ENCODE results near the gene IL5. TPM values are rescaled to one million over a fixed set of nuclear protein-coding genes. Genes with fewer than 3 reads are reported as not detected.
A peak's percentile ranks its signal among the peaks of the same experiment; 100 is the strongest.

Gene IL5
- total RNA-seq, 2 donors from 2014 or later: not detected

GRCh38 chr5:132510076-132510475, 33.2 kb downstream of the IL5 start:
- Histone ChIP-seq H3K27ac (no peak overlapping the region), H3K9ac (ENCODE audit: low read depth in 2 of 2, low read length in 2 of 2) (no peak overlapping the region), H3K4me1 (peaks cover 6% of the 10 kb centered on the region), H3K27me3 (no peaks in the 10 kb centered on the region), H3K36me3 (no peaks in the 10 kb centered on the region), H3K4me3 (no peak overlapping the region), H3K9me3 (no peaks in the 10 kb centered on the region)
- TF ChIP-seq CTCF (IDR thresholded peaks at IDR 0.05): no peak
- no peak for DNase-seq
- intact Hi-C loops (cut with DNase I): no loop called here

- H3K9ac ChIP-seq (ENCODE audit: low read depth in 2 of 2, low read length in 2 of 2): peak overlapping the region in 1 of 2 donors; percentile 62
- no peaks in the 10 kb centered on the region for H3K9me3 ChIP-seq
- H3K27me3 ChIP-seq: no peaks in the 10 kb centered on the region
- no peaks in the 10 kb centered on the region for H3K36me3 ChIP-seq
- H3K4me3 ChIP-seq: no peak overlapping the region
- intact Hi-C loops (cut with DNase I): no loop called here
- DNase-seq: peak; percentile 64
- TF ChIP-seq CTCF (IDR thresholded peaks at IDR 0.05): peak; percentile 55
- H3K27ac ChIP-seq: peak overlapping the region; percentile 69
- H3K4me1 ChIP-seq: peaks cover 20% of the 10 kb centered on the region
Measured at GRCh38 chr5:132506094-132506692, 37.1 kb downstream of the IL5 start.

DNA sequence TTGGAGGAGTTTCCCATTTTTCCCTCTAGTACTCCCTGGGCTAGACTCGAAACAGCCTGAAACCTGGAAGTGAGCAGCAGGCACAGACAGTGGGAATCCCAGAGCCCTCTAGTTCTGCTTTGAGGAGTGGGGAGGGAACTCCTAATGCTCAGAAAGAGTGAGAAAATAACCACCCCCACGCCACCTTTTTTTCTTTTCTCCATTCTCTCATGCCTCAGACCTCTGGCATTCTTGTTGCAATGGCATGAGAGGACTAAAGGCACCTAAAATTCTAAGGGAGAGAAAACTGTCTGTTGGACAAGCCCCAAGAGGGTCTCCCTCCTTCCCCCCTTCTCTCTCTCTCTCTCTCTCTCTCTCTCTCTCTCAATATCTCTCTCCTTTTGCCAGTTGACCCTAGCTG, 37.7 kb downstream of the IL5 start:
- Histone ChIP-seq H3K27ac (peak overlapping the region; percentile 69), H3K36me3 (no peaks in the 10 kb centered on the region), H3K9me3 (no peaks in the 10 kb centered on the region), H3K4me1 (peaks cover 25% of the 10 kb centered on the region), H3K9ac (ENCODE audit: low read depth in 2 of 2, low read length in 2 of 2) (peak overlapping the region; percentile 53 to 62), H3K4me3 (no peak overlapping the region), H3K27me3 (no peaks in the 10 kb centered on the region)
- no peak for DNase-seq
- TF ChIP-seq CTCF (IDR thresholded peaks at IDR 0.05): no peak
- intact Hi-C loops (cut with DNase I): no loop called here

DNA sequence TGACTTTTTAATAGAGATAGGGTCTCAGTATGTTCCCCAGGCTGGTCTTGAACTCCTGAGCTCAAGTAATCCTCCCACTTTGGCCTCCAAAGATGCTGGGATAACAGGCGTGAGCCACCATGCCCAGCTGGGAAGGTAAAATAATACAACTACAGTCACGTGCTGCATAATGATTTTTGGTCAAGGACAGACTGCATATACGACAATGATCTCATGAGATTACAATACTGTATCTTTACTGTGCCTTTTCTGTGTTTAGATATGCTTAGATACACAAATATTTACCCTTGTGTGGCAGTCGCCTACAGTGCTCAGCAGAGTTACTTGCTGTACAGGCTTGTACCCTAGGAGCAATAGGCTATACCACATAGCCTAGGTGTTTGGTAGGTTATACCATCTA, 38.6 kb downstream of the IL5 start:
- Histone ChIP-seq H3K9ac (ENCODE audit: low read depth in 2 of 2, low read length in 2 of 2) (peak overlapping the region in 1 of 2 donors; percentile 62), H3K4me1 (peaks cover 30% of the 10 kb centered on the region), H3K36me3 (no peaks in the 10 kb centered on the region), H3K4me3 (no peak overlapping the region), H3K9me3 (no peaks in the 10 kb centered on the region), H3K27ac (peak overlapping the region; percentile 69), H3K27me3 (no peaks in the 10 kb centered on the region)
- no peak for TF ChIP-seq CTCF (IDR thresholded peaks at IDR 0.05)
- intact Hi-C loops (cut with DNase I): no loop called here
- peak; percentile 66 for DNase-seq

DNA sequence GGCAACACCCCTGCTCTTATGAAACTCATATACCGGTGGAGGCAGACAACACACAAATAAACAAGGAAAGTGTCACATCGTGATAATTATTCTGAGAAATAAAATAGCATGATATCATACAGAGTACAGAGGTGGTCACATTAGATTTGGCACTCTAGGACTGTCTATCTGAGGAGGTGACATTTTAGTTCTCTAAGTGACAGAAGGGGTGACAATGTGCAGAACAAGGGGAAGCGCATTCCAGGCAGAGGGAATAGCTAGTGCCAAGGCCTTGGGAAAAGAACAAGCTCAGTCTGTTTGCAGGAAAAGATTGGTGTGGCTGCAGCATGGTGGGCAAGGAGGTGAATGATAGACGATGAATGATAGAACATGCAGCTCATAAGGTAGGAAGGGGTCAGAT, 40.1 kb downstream of the IL5 start:
- intact Hi-C loops (cut with DNase I): no loop called here
- H3K4me3 ChIP-seq: no peak overlapping the region
- no peaks in the 10 kb centered on the region for H3K27me3 ChIP-seq
- TF ChIP-seq CTCF (IDR thresholded peaks at IDR 0.05): no peak
- H3K4me1 ChIP-seq: peaks cover 30% of the 10 kb centered on the region
- DNase-seq: no peak
- no peaks in the 10 kb centered on the region for H3K9me3 ChIP-seq
- H3K36me3 ChIP-seq: no peaks in the 10 kb centered on the region
- peak overlapping the region; percentile 80 for H3K27ac ChIP-seq
- peak overlapping the region in 1 of 2 donors; percentile 84 for H3K9ac ChIP-seq (ENCODE audit: low read depth in 2 of 2, low read length in 2 of 2)
